Embryonic facial prominence (tissue), 1 donor: ENCODE data around the gene CDC42BPA.
"Not testable (repeated sequence)": the region's sequence is repeated elsewhere in the genome, so short reads cannot be mapped to it uniquely, and the experiment has no call there.

ENCODE experiments used
- DNase-seq: peaks from one replicate; pipeline ENCODE4 v3.0.0-alpha.2; 2016; ENCODE audit errors: extremely low spot score

The CDC42BPA gene

DNA sequence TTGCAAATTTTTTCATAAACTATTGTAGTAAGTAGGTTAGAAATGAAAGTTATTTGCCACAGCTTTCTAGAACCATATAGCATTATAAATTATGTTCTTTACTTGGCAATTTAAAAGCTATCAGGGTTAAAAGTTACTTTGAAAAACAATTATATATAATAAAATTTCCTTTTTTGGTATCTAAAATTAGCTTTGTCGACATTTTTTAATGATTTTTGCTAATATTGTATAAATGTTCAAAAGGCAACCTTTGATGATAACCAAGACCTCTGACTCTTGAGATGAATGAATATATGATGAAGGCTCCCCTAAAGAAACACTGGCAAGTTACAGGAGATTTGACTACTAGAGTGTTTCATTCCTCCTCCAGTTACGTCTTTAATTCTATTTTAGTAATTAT is 121.2 kb downstream of the CDC42BPA start:
- no peak for DNase-seq

DNA sequence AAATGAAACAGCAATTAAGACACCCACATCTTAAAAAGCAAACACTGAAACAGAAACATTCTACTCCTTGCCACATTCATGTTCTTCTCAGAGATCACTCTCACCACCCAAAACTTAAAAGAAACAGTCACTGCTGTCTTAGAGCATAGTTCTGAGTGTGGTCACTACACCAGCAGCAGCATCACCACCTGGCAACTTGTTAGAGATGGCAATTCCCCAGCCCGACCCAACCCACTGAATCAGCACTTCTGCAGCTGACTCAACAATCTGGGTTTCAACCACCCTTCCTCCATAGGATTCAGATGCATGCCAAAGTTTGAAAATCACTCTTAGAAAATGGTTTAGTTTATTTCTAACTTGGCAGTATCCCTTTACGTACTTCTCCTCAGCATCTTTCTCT is 126.1 kb downstream of the CDC42BPA start:
- no peak for DNase-seq

DNA sequence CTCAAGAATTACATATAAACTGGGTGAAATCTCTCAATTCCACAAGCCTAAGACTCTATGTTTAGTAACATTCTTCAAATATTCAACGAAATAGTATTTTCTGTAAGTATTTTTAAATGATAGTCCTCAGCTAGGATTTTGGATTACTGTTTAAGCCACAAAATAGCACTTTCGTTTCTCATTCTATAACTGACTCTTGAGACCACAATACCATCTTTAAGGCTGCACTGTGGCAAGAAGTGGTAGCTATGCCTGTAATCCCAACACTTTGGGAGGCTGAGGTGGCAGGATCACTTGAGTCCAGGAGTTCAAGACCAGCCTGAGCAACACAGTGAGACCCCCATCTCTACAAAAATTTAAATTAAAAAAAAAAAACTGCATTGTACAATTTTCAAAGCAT is 126.7 kb downstream of the CDC42BPA start:
- DNase-seq: no peak

DNA sequence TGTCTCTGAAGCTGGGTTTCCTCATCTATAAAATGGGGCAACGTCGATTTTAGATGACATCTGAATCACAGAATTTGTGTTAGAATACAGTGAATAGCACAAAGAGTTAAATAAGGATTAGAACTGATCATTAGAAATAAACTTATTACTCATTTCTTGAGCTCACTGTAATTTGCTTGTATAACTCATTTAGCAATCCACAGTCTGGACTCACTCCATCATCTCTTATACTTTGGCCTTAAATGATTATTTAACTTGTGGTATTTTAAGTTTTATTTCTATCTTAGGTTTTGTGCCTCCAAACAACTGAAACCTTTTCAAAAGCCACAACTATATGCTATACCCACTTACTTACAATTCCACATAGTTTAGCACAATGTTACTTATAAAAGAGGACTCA is 128.0 kb downstream of the CDC42BPA start:
- no peak for DNase-seq

DNA sequence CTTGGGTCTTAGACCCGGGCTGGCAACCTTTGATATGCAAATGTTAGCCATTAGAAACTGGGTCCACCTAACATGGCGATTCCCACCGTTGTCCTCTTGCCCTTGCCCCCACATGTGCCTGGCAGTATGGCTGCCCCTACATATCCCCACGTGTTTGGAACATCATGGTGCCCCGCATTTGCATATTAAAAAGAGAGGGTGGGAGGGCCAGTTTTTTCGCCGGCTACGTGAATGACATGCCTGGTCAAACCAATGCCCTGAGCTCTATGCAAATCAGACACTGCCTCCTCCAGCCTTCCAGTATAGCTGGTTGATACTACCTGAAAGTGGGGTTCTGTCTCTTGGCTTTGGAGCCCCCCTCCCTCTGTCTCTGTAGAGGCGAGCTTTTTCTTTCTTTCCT is 133.0 kb downstream of the CDC42BPA start:
- no peak for DNase-seq

DNA sequence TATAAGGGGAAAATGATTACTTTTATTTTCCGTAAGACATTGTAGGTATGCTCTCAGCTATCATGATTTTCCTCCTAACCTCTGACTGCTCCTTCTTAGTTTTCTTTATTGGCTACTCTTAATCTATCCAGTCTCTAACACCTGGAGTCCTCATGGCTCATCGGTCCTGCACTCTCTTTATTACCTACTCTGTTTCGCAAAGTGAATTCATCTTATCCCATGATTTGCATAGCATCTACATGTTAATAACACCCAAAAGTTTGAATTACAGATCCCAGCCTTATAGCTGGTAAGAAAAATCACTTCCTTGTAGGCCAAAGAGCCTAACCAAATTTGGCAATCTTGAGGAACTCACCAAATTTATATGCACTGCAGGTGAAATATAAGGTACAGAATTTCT is 136.3 kb downstream of the CDC42BPA start:
- no peak for DNase-seq

DNA sequence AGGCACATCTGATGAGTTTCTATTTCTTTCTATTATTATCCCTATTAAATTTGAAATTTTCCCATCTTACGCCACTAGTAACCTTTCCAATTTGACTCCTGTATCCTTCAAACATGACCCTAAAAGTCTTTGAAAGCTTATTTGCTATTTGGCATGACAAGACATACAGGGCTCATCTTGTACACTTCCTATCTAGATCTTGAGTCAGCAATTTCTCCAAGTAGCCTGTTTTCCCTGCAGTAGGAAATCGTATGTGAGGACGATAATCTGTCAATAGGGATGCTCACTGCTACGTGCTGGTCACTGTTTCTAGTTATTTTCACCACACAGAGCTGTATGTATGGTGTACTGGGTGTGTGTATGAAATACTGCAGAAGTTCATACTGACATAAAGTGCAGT is 142.7 kb downstream of the CDC42BPA start:
- DNase-seq: no peak

DNA sequence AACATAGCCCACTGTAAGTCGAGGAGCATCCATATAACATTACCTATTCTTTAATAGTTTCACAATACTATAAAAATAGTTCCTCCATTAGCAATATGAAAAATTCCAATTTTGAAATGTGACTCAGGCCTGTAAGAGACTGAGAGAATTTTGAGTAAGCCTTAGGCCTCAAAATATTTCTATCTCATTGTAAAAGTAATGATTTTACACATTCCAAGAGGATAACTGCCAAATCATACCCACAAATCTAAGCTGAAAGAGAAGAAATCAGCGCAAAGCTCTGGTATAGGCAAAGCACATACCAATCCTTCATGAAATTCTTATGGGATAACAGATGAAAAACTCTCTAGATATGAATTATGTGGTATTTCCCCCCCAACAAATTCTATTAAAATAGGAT is 144.1 kb downstream of the CDC42BPA start:
- DNase-seq: no peak

DNA sequence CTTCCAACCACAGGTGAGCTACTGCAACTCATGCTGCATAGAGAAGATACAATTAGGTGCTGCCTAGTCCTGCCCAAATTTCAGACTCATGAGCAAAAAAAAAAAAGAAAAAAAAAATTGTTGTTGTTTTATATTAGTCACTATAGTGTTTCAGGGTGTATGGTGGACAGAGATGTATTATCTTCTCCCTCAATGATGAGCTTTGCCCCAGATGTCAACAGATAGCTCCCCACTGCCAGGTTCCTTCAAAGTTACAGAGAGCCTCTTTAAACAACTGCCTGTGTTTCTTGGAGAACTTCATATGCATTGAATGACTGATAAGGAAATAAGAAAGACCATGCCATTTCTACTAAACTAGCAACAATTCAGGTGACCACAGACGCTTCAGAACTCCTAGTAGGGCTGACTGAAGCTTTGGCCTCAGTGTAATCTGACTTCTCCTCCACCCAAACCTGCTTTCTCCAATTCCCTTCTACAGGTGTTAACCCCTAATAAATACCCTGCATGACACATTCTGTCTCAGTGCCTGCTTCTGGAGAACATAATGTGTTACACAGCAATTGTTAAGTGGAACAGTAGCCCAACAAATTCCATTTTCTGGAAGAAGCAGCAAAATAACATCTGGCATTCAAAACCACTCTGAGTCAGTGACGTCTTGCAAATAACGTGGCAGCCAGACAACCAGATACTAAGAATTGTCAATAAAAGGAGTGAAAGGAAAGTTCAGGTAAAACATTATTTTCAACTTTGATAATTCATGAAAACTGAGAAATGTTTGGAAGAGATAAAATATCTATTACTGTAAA is 147.7 kb downstream of the CDC42BPA start:
- DNase-seq: no peak

DNA sequence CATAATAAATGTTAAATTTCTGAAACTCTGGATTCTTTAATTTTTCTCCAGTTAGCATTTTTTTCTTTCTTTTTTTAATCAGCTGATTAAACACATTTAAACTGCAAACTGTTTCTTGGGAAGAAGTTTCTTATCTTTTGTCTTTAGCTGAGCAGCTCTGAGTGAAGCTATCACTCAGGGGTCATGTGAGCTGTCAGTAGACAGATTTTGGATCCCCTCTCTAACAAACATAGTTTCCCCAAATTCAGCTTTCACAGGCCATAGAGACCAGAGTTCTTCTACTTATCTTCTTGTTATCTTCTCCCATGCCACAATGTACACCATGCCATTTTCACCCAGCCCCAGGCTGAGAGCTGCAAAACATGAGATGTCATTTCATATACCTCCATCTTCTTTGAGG is 148.9 kb downstream of the CDC42BPA start:
- DNase-seq: no peak

DNA sequence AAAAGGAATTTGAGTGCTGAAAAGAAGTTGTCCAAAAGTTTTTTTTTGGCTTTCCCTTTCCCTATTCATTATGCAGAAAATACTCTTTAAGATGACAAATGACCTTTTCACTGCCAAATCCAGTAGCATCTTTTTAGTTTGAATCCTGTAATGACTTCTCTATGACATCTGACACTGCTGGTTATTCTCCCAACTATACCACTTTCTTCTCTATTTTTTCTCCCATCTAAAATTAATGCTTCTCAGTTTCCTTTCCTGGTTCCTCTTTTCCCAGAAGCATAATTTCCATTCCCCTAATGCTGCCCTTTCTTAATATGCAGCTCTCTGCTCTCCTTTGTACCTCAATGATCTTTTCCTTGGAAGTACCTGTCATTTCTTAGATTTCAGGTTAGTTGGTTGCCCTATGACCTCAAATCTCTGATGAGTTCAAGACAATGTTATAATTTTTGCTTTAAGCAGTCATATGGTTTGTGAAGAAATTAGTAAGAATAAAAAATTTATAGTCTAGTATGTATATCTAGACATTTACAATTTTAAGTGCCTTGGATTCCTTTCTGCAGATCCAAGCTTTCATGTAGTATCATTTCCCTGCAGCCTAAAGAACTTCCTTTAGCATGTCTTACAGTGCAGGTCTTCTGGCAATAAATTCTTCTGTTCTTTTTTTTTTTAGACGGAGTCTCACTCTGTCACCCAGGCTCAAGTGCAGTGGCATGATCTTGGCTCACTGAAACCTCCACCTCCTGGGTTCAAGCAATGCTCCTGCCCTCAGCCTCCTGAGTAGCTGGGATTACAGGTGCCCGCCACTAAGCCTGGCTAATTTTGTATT is 150.8 kb downstream of the CDC42BPA start:
- no peak for DNase-seq

DNA sequence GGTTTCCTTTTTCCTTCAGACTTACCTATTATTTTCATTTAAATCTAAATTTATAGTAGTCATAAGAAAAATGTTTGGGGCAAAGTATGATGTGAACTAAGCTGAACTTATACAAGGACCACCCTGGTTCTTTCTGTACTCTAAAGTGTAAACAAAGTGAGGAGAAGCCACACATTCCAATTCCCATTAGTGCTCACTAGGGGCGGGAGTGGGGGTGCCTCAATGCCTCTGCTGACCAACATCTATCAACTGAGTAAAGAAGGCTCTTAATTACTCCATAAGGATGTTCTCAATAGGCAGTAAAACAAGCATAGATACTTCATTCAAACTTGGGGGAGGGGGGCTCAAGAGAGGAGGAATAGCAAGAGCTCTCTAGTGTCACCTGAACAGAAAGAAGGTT is 151.7 kb downstream of the CDC42BPA start:
- DNase-seq: no peak

DNA sequence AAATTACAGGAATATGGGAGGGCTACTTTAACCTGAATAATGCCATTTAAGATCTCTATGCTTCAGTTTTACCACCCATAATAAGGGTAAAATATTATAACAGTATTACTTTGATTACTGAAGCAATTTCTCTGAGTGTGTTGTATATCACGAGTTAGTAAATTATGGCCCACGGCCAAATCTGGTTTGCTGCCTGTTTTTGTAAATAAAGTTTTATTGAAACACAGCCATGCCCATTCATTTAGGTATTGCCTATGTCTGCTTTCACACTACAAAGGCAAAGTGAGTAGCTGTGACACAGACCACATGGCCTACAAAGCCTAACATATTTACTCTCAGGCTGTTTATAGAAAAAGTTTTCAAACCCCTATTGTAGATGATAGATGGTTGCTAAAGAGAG is 156.8 kb downstream of the CDC42BPA start:
- no peak for DNase-seq

DNA sequence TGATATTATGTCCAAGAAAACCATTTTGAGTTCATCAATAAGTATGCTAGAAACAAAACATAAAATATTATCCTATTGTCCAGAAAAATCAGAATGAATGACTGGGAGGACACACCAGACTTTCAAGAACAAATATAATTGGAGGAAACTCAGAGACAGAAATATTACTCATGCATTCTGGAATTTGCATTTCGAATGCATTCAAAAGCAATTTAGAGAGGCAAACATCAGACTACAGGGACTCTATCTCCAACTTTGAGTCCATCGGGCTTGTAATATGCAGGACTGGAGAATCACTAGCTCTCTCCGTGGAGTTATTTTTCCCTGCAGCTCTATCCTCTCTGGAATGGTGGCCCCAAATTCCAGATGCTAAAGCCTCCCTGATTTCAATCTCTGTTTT is 161.8 kb downstream of the CDC42BPA start:
- no peak for DNase-seq

DNA sequence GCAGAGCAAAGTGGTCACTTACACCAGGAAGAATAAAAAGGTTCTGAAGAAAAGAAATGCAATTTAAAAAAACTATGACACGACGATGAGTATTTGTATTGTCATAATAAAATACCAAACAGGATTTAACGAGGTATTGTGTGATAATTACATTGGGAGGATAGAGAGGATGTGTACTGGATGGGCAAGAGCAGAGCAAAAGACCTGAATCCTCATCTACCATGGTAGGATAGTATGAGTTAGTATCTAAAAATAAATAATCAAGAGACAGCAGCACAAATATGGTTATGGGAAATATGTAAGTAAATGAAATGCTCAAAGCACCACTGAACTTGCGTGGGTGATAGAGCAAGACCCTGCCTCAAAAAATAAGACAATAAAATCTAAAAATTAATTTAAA is 162.6 kb downstream of the CDC42BPA start:
- no peak for DNase-seq

DNA sequence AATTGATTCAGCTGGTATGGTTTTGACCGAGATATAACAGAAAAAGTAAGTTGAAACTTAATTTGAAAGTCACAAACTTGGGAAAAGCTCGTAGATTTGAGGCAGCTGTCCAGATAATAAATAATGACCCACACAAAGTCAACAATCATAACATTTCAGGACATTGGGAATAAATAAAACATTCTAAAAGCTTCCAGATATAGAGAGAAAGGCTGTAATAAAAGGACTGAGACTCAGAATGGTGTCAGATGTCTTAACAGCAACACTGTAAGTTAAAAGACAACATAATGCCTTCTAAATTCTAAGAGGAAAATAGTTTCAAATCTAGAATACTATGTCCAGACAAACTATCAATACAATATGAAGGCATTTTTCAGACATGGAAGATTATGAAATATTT is 163.3 kb downstream of the CDC42BPA start:
- no peak for DNase-seq

DNA sequence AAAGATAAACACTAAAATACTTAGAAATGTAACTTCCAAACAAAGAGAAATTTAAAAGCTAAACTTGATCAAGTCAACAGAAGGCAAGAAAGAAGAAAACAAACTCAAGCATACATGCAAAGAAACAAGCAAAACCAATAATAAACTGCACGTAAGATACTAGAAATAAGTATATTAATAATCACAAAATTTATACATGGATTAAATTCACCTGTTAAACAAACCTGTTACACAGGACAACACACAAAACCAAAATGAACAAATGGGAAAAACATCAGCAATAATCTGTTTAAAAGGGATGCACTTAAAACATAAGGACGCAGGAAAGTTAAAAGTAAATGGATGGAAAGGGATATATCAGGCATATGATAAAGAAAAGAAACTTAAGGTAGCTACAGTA is 165.8 kb downstream of the CDC42BPA start:
- DNase-seq: no peak

DNA sequence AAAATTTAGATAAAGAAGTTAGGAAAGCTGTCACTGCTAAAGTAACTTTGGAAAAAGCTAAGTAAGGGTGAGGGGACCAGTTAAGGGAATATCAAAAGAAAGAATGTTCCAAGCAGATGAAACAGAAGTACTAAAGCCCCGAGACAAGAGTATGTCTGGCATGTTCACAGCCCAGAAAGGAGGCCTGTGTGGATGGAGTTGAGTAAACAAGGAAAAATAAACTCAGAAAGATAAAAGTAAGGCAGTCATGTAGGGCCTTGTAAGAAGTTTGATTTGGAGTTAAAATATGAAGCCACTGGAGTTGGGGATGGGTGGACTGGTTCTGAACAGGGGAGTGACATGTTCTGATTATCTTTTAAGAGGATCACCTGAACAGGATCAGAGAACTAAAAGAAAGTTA is 177.9 kb downstream of the CDC42BPA start:
- no peak for DNase-seq

DNA sequence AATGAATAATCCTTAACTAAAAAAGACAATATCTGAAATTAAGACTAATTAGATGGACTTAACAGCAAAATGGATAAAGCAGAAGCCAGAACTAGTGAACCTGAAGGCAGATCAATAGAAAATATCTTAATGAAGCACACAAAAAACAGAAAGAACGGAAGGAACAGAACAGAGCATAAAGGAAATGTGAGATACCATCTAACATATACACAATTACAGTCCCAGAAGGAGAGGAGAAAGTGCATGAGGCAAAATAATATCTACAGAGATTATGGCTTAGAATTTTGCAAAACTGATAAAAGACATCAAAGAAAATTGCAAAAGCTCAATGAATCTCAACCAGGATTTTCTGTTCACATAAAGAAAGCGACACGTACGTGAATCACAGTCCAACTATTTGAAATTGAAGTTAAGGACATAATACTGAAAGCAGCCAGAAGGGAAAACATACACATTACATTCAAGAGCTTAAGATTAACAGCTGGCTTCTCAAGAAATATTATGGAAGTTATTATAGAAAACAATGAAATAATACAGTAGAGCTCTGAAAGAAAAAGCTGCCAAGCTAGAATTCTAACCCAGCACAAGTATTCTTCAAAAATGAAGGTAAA is 182.0 kb downstream of the CDC42BPA start:
- DNase-seq: no peak

DNA sequence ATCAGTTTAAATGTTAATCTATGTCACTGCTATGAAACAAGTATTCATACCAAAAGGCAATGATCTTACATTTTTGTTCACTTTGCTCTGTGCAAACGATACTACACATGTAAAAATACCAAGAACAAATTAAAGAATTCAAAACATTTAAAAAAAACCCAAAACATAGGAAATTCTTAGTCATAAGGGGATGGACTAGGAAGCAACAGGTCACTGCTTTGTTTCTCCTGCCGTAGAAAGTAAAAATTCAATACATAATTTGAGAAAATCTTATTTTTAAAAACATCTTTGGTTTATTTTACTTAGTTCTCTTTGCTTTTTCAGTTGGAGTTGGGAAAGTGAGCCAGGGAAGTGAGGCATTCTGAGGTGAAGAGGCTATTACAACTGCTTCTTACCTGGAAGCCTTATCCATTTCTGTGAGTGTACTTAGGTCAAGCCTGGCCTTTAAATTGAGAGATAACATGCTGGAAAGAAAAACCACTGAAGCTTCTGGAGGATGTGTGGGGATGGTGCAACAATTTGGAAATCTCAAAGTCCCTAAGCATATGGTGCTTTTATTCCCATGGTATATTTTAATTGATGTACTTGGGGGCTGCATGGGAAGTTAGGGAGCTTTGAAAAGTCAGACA is 183.5 kb downstream of the CDC42BPA start:
- DNase-seq: no peak

DNA sequence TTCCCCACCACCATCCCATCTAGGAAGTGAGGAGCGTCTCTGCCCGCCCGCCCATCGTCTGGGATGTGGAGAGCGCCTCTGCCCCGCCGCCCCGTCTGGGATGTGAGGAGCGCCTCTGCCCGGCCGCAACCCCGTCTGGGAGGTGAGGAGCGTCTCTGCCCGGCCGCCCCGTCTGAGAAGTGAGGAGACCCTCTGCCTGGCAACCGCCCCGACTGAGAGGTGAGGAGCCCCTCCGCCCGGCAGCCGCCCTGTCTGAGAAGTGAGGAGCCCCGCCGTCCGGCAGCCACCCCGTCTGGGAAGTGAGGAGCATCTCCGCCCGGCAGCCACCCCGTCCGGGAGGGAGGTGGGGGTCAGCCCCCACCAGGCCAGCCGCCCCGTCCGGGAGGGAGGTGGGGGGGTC is 185.6 kb downstream of the CDC42BPA start:
- not testable (repeated sequence) for DNase-seq

DNA sequence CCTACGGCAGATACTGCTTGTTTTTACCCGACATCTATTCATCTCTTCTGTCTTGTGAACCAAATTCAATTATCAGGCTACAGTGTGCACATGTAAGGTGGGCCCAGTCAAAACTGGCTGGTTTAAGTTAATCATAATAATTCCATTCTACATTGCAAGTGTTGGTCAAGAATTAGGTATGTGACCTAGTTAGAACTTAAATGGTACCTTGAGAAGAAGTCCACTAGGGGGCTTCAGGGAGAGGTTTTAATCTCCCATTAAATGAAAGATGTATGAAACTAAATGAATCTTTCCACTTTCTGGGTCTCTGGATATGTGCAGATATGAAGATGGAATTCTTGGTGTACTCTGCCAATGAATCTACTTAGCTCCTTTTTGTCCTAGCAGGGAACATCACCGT is 187.1 kb downstream of the CDC42BPA start:
- no peak for DNase-seq
